LNCaP clone FGC (cell line): ENCODE results near the gene SLC44A1.

Experiments
- DNase-seq: peaks from one replicate; pipeline ENCODE4 v3.0.0-alpha.2; 2011; ENCODE audit warnings: low read depth
- H3K4me3 ChIP-seq: 2 replicates; pipeline ENCODE4 v1.5.1; 2011; ENCODE audit warnings: mild to moderate bottlenecking, low read depth, low read length, control low read depth
- CTCF ChIP-seq: IDR thresholded peaks from 2 replicates; pipeline ENCODE4 v1.5.1; 2012; ENCODE audit warnings: mild to moderate bottlenecking; ENCODE audit not compliant: control insufficient read depth, insufficient read depth; ENCODE audit errors: extremely low read depth

Gene SLC44A1

DNA sequence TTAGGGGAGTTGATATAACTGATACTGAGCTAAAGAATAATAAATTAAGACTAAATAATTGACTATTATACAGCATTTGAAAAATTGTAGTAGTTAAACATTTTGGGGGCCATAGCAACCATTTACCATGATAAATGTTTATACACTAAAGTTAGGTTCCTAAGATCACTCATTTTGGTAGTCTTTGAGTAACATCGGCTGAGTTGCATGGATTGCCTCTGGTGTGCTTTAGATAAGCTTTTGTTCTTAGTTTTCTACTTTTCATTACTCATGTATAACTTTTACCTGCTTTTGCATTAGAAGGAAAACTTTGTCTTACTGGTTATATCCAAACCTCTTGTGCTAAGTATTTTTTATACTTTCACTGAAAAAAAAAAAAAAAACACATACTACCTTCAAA, 101.2 kb downstream of the SLC44A1 start:
- no peak for DNase-seq
- TF ChIP-seq CTCF, result no peak
- H3K4me3 ChIP-seq, result no peak overlapping the region

DNA sequence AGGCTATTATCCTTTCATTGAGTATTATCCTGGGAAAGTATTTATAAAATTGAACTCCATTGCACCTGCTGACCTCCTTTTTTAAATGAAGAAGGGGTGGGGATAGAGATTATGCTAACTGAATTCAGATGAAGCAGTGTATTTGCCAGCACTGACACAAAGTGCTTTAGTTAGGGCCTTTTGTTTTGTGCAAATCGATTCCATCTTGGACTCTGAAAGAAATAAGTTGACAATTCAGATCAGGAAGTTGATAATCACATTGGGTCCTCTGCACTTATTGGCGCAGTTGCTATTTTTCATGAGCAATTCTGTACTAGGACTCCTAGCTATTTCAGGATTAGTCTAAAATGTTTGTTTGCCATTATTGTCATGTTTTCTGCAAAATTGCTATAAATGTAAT, 101.8 kb downstream of the SLC44A1 start:
- no peak for DNase-seq
- no peak overlapping the region for H3K4me3 ChIP-seq
- TF ChIP-seq CTCF, result no peak

GRCh38 chr9:105354448-105354847, 110.0 kb downstream of the SLC44A1 start:
- no peak for TF ChIP-seq CTCF
- DNase-seq, result no peak
- no peak overlapping the region for H3K4me3 ChIP-seq

- no peak for TF ChIP-seq CTCF
- H3K4me3 ChIP-seq, result no peak overlapping the region
- no peak for DNase-seq
Measured at GRCh38 chr9:105355781-105356180, 111.3 kb downstream of the SLC44A1 start.

DNA sequence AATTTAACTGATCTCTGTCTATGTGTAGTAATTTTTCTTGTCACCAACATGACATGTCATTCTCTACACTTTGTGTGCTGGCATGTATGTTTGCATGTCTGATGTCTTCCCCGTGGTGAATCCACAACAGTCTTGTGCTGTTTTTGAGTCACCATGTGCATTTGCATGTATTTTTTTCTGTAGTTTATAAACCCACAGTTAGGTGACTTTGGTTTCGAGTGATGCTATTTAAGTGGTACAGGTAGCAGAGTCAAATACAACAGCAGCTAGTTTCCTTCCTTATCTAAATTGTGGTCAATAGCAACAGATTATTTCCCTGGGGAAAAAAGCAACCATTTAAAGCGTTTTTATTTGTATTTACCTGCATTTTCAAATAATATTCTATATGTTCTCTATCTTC, 113.5 kb downstream of the SLC44A1 start:
- DNase-seq, result no peak
- no peak overlapping the region for H3K4me3 ChIP-seq
- no peak for TF ChIP-seq CTCF

GRCh38 chr9:105359892-105360291, 115.4 kb downstream of the SLC44A1 start:
- H3K4me3 ChIP-seq, result no peak overlapping the region
- no peak for DNase-seq
- no peak for TF ChIP-seq CTCF

GRCh38 chr9:105360344-105360743, 115.9 kb downstream of the SLC44A1 start:
- TF ChIP-seq CTCF, result 0 out of 2 replicates have a peak, but pooled peaks have one; percentile 6
- no peak overlapping the region for H3K4me3 ChIP-seq
- DNase-seq, result no peak
